PC-9 (cell line): ENCODE data around the gene HILPDA. TPM values are rescaled to one million over a fixed set of nuclear protein-coding genes. Genes with fewer than 3 reads are reported as not detected.
"Not testable (repeated sequence)": the region's sequence is repeated elsewhere in the genome, so short reads cannot be mapped to it uniquely, and the experiment has no call there.

Experiments
- BruUV-seq: library from RNA; stranded (reverse); fragments of 400-500 nt; replicated peaks from 2 replicates; lab custom pipeline; 2021; lab: Mats Ljungman, UMichigan
- CTCF ChIA-PET: fragments of 300-600 bp; sonication (Branson Sonifier 250); formaldehyde crosslinking; loops from one replicate; lab custom pipeline; 2022; ENCODE audit warnings: antibody characterized with exemption; lab: Charles Lee
- POLR2A ChIA-PET: fragments of 300-600 bp; sonication (Branson Sonifier 250); formaldehyde crosslinking; loops from one replicate; lab custom pipeline; 2022; ENCODE audit warnings: antibody characterized with exemption; ENCODE audit not compliant: unreplicated experiment; lab: Charles Lee
- DNase-seq, 2 experiments: peaks; one replicate each; pipeline versions ENCODE4 v3.0.0 to v3.0.0-alpha.2; 2015 to 2022; ENCODE audit warnings: mixed read lengths in 1 of 2
- H2AFZ ChIP-seq: fragments of 200-600 bp; sonication (generic); 2 replicates; pipeline ENCODE4 v1.8.1; 2017; ENCODE audit warnings: antibody characterized with exemption
- H3F3A ChIP-seq: fragments of 200-600 bp; sonication (generic); 2 replicates; pipeline ENCODE4 v1.8.1; 2017; ENCODE audit warnings: antibody characterized with exemption, mild to moderate bottlenecking, low read depth; ENCODE audit not compliant: insufficient read depth
- H3K27ac ChIP-seq: fragments of 200-600 bp; sonication (generic); 2 replicates; pipeline ENCODE4 v1.6.1; 2016; ENCODE audit warnings: mixed run types
- H3K27me3 ChIP-seq: fragments of 200-600 bp; sonication (generic); 2 replicates; pipeline ENCODE4 v1.6.1; 2016; ENCODE audit warnings: low read depth, mixed run types; ENCODE audit not compliant: insufficient read depth
- H3K36me3 ChIP-seq: fragments of 200-600 bp; sonication (generic); 2 replicates; pipeline ENCODE4 v1.6.1; 2016; ENCODE audit warnings: low read depth, mixed run types
- H3K4me1 ChIP-seq: fragments of 200-600 bp; sonication (generic); replicated peaks from 2 replicates; pipeline ENCODE4 v1.6.1; 2016; ENCODE audit warnings: mixed run types; ENCODE audit not compliant: insufficient read depth
- H3K4me2 ChIP-seq: fragments of 200-600 bp; sonication (generic); 2 replicates; pipeline ENCODE4 v1.6.1; 2017; ENCODE audit warnings: mixed run types
- H3K4me3 ChIP-seq: fragments of 200-600 bp; sonication (generic); 2 replicates; pipeline ENCODE4 v1.6.1; 2016; ENCODE audit warnings: mixed run types
- H3K79me2 ChIP-seq: fragments of 200-600 bp; sonication (generic); 2 replicates; pipeline ENCODE4 v1.6.1; 2017; ENCODE audit warnings: low read depth, mixed run types
- H3K9me2 ChIP-seq: fragments of 200-600 bp; sonication (generic); 2 replicates; pipeline ENCODE4 v1.8.1; 2017; ENCODE audit warnings: mild to moderate bottlenecking; ENCODE audit not compliant: insufficient read depth
- H3K9me3 ChIP-seq: fragments of 200-600 bp; sonication (generic); 2 replicates; pipeline ENCODE4 v1.8.1; 2016; ENCODE audit warnings: low read depth; ENCODE audit not compliant: insufficient read depth
- H4K20me1 ChIP-seq: fragments of 200-600 bp; sonication (generic); 2 replicates; pipeline ENCODE4 v1.8.1; 2017; ENCODE audit not compliant: insufficient read depth
- EZH2 ChIP-seq: fragments of 200-600 bp; sonication (generic); IDR thresholded peaks from 2 replicates; pipeline ENCODE4 v1.8.0; 2017; ENCODE audit warnings: antibody characterized with exemption, low read depth
- intact Hi-C: fragments of 100-400 bp; cut with micrococcal nuclease; formaldehyde crosslinking; loops from one replicate; pipeline ENCODE4 v1.10.0; 2022; ENCODE audit not compliant: unreplicated experiment
- total RNA-seq: library from RNA; stranded (reverse); gene quantifications from 2 replicates; pipeline ENCODE4 v1.2.3, GENCODE V29; 2021
- TF ChIP-seq, protein P1 (sequence below): fragments of 200-600 bp; sonication (generic); conservative IDR thresholded peaks from 2 replicates; pipeline ENCODE4 v1.6.1; 2017; ENCODE audit warnings: mixed run types, antibody characterized with exemption, mild to moderate bottlenecking, moderate library complexity

The HILPDA gene
- total RNA-seq, 1 experiment from 2014 or later: 22.8 TPM

DNA sequence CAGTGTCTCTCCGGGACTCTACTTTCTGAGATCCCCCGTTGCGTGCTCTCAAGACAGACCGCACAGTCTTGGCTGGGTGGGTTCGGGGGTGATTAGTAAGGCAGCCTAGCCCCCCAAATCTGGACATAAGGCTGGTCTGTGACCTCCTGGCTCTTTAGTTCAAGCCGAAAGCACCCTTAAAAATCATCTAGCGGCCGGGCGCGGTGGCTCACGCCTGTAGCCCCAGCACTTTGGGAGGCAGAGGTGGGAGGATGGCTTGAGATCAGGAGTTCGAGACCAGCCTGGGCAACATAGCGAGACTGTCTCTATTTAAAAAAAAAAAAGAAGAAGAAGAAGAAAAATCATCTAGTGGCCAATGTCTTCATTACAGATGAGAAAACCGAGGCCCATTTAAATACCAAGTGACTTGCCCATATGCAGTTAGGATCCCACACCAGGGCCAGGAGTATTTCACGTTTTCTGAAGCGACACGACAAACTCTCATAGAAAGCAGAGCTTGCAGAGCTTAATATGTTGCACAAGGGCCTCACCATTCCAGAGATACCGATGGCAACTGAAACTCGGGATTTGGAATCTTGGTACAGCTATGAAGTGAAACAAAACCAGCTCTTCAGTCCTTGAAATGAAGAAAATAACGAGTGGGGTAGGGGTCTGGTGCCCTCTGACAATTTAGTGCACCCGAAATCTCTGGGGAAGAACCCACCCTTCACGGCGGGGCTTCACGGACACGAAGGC, 703 bp upstream of the HILPDA start:
- Histone ChIP-seq H3K4me2 (peak overlapping the region; percentile 86), H3K36me3 (peaks cover 11% of the 10 kb centered on the region), H2AFZ (peak overlapping the region; percentile 95), H3K9me3 (no peaks in the 10 kb centered on the region), H3K4me3 (peak overlapping the region; percentile 84), H4K20me1 (peaks cover 4% of the 10 kb centered on the region), H3K79me2 (peaks cover 42% of the 10 kb centered on the region), H3F3A (peaks cover 31% of the 10 kb centered on the region), H3K9me2 (no peaks in the 10 kb centered on the region), H3K27me3 (no peaks in the 10 kb centered on the region), H3K4me1 (peaks cover 29% of the 10 kb centered on the region), H3K27ac (peak overlapping the region; percentile 56)
- ChIA-PET POLR2A (interaction anchor here (0.5 to 0.6 kb wide), 3 partner anchors 111 to 355 kb away, joined by 5 to 7 read pairs (median 6); partner anchors contain the start of gene RBM28), CTCF (interaction anchor here (0.5 to 0.6 kb wide), 2 partner anchors 26 to 45 kb away, joined by 7 to 8 read pairs; partner anchors contain the start of gene IMPDH1)
- TSS peak; percentile 86 for BruUV-seq
- TF ChIP-seq, protein P1, sequence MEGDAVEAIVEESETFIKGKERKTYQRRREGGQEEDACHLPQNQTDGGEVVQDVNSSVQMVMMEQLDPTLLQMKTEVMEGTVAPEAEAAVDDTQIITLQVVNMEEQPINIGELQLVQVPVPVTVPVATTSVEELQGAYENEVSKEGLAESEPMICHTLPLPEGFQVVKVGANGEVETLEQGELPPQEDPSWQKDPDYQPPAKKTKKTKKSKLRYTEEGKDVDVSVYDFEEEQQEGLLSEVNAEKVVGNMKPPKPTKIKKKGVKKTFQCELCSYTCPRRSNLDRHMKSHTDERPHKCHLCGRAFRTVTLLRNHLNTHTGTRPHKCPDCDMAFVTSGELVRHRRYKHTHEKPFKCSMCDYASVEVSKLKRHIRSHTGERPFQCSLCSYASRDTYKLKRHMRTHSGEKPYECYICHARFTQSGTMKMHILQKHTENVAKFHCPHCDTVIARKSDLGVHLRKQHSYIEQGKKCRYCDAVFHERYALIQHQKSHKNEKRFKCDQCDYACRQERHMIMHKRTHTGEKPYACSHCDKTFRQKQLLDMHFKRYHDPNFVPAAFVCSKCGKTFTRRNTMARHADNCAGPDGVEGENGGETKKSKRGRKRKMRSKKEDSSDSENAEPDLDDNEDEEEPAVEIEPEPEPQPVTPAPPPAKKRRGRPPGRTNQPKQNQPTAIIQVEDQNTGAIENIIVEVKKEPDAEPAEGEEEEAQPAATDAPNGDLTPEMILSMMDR: no peak; the same call in 1 of the 2 replicates
- no peak for TF ChIP-seq EZH2
- intact Hi-C loops: no loop called here
- no peak for DNase-seq

DNA sequence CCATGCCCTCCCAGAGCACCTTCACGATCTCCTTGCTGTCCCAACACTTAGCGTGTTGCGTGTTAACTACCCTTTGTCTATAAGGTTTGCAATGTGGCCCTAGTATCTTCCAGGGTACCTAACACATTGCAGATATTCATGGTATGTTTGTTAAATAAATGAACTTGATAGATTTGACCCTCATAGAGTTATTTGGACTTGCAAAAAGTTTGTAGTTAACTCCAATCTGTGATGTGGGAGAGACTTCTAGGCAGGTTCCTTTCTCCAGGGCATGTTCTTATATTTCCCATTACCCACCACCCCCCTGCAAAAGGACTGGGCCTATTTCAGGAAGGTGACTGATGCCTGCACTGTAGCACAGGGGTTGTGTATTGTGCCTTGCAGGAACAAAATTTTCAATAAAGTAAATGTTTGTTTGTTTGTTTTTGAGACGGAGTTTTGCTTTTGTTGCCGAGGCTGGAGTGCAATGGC, 612 bp downstream of the HILPDA start:
- peak overlapping the region; percentile 95 for H2AFZ ChIP-seq
- BruUV-seq: no TSS peak

DNA sequence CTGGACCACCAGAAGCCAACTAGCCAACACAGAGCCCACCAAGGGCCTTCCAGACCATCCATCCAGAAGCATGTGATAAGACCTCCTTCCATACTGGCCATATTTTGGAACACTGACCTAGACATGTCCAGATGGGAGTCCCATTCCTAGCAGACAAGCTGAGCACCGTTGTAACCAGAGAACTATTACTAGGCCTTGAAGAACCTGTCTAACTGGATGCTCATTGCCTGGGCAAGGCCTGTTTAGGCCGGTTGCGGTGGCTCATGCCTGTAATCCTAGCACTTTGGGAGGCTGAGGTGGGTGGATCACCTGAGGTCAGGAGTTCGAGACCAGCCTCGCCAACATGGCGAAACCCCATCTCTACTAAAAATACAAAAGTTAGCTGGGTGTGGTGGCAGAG, 1.7 kb downstream of the HILPDA start:
- H3K27ac ChIP-seq, CTCF ChIA-PET, H3K27me3 ChIP-seq, H3K9me2 ChIP-seq, H3K9me3 ChIP-seq, POLR2A ChIA-PET, BruUV-seq, intact Hi-C loops, H2AFZ ChIP-seq, H4K20me1 ChIP-seq: not testable (repeated sequence)
- DNase-seq: peak; percentile 40 to 68
- peaks cover 11% of the 10 kb centered on the region for H3K36me3 ChIP-seq
- peaks cover 33% of the 10 kb centered on the region for H3K4me1 ChIP-seq
- H3K4me2 ChIP-seq: peak overlapping the region; percentile 86
- H3F3A ChIP-seq: peaks cover 41% of the 10 kb centered on the region
- peaks cover 53% of the 10 kb centered on the region for H3K79me2 ChIP-seq
- H3K4me3 ChIP-seq: peak overlapping the region; percentile 84

More for the DNA sequence above, 612 bp downstream of the HILPDA start:
- intact Hi-C loops: no loop called here
- Histone ChIP-seq H3K27ac (no peak overlapping the region), H3K4me1 (peaks cover 33% of the 10 kb centered on the region), H3K27me3 (no peaks in the 10 kb centered on the region), H3K9me3 (no peaks in the 10 kb centered on the region), H4K20me1 (peaks cover 4% of the 10 kb centered on the region), H3K9me2 (no peaks in the 10 kb centered on the region), H3K36me3 (peaks cover 11% of the 10 kb centered on the region), H3K4me3 (peak overlapping the region; percentile 84), H3K4me2 (peak overlapping the region; percentile 86), H3F3A (peaks cover 36% of the 10 kb centered on the region), H3K79me2 (peaks cover 46% of the 10 kb centered on the region)
- ChIA-PET CTCF (no interaction called here), POLR2A (no interaction called here)
- DNase-seq: no peak
- TF ChIP-seq EZH2: no peak
- TF ChIP-seq, protein P1: no peak
